ENCODE data around the gene TACC3.

Gene TACC3

DNA sequence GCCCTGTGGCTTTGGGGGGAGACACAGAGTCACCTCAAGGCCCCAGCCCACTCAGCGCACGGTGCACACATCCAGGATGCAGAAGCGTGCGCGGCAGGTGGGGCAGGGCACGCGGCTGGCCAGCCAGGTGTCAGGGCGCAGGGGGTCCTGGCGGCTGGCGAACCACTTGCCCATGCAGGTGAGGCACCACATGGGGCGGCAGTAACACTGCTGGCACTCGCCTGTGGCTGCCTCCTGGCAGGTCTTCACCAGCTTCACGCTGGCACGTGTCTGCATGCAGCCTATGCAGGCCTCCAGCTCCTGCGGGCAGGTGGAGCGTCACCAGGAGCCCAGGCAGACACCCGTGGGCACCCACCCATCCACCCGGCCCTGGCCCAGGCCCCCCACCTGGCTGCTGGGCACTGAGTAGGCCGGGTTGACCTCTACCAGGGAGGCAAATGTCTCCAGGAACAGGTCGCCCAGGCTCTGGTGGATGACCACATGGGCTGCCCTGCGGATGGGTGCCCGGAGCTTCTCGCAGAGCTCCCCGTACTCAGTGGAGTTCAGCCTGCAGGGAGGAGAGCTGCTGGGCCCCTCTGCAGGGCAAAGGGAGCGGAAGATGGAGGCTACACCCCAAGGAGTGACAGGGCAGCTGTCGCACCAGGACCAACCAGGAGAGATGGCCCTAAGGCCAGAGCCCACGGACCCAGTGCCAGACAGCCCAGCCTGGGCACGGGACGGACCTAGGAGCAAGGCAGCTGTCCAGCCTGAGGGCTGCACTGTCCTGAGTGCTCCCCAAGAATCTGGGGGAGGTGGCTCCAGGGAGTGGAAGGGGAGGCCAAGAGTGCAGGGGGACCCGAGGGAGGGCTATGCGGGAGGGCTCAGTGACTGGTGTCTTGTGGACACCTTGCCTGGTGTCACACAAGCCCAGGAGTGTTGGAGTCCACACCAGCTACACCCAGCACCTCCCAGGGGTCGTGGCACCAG, 3.9 kb upstream of the TACC3 start:
- no peaks in the 10 kb centered on the region for H3K27me3 ChIP-seq (ENCODE audit: control insufficient read depth, insufficient read depth, low read length)
- H3K9ac ChIP-seq (ENCODE audit: low read depth, low read length) = no peak overlapping the region
- H3K4me1 ChIP-seq (ENCODE audit: control insufficient read depth, insufficient read depth, low read length) = peaks cover 9% of the 10 kb centered on the region
- no peaks in the 10 kb centered on the region for H3K9me3 ChIP-seq (ENCODE audit: control insufficient read depth, insufficient read depth, low read length)
- no peak overlapping the region for H3K27ac ChIP-seq (ENCODE audit: low read depth, low read length)
- H3K4me3 ChIP-seq (ENCODE audit: low read depth, low read length) = no peak overlapping the region
- H3K36me3 ChIP-seq (ENCODE audit: control insufficient read depth, insufficient read depth, low read length) = peaks cover 24% of the 10 kb centered on the region

DNA sequence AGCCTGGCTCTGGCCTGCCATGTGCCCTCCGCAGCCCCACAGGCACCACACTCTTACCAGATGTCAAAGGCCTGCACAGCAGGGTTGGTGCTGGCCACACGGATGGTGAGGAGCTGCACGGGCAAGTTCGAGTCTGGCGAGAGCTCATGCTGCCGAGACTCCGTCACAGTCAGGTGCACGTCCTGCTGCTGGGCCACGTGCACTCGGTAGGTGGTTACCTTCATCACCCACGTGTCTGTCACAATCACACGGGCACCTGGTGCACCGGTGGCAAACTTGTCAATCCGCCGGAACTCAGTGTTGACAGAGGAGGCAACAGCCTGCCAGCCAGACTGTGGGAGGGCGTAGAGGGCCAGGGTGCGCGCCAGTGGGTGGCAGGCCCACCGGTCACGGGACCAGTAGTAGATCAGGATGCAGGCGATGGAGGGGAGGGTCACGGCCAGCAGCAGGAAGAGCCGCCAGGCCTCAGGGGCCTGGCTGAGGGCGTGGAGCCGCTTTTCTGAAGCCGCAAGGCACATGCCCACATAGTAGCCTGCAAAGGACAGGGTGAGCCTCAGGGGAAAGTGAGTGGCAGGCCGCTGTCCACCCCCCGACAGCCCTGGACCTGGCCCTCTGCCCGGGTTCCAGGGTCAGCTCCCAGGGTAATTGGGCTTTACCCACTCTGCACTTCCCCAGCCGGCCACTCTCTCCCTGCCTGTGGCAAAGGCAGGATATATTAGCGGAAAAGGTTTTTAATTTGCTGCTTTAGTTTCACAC, 3.0 kb upstream of the TACC3 start:
- no peak overlapping the region for H3K27ac ChIP-seq (ENCODE audit: low read depth, low read length)
- no peak overlapping the region for H3K9ac ChIP-seq (ENCODE audit: low read depth, low read length)
- H3K9me3 ChIP-seq (ENCODE audit: control insufficient read depth, insufficient read depth, low read length) = no peaks in the 10 kb centered on the region
- peaks cover 29% of the 10 kb centered on the region for H3K36me3 ChIP-seq (ENCODE audit: control insufficient read depth, insufficient read depth, low read length)
- no peaks in the 10 kb centered on the region for H3K27me3 ChIP-seq (ENCODE audit: control insufficient read depth, insufficient read depth, low read length)
- H3K4me3 ChIP-seq (ENCODE audit: low read depth, low read length) = no peak overlapping the region
- peaks cover 12% of the 10 kb centered on the region for H3K4me1 ChIP-seq (ENCODE audit: control insufficient read depth, insufficient read depth, low read length)

DNA sequence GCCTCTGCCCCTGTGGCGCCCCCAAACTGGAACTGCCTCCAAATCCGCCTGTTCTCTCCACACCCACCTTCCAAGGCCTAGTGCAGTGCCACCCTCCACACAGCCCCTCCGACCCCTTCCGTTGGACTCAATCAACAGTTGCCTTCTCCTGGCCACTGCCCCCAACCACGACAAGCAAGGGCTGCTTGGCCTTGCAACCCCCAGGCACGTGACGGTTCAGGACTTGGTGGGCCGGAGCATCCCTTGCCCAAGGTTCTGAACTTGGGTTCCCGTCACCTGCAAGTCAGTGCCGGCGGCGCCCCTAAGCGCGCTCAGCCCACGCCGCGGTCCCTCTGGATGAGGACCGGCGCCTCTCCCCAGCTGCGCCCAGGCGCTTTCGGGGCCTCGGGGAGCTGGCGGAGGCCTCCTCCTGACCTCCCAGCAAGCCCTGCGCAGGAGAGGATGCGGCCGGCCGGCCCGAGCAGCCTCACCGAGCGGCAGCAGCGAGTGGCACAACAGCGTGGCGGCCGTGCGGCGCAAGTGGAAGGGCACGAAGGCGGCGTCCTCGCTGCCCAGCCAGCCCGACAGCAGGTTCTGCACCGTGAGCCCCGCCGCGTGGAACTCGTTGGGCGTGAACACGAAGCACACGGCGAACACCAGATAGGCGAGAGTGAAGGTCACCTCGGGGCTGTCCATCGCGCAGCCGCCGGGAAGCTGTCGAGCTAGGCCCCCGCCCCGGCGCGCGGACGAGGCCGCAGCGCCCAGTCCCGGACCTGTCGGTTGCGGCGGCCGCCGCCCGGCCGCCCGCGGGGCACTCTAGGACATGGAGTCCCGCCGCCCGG, 948 bp upstream of the TACC3 start:
- Histone ChIP-seq H3K9me3 (ENCODE audit: control insufficient read depth, insufficient read depth, low read length) (no peaks in the 10 kb centered on the region), H3K36me3 (ENCODE audit: control insufficient read depth, insufficient read depth, low read length) (peaks cover 50% of the 10 kb centered on the region), H3K27ac (ENCODE audit: low read depth, low read length) (peak overlapping the region; percentile 67), H3K4me3 (ENCODE audit: low read depth, low read length) (peak overlapping the region; percentile 94), H3K9ac (ENCODE audit: low read depth, low read length) (peak overlapping the region; percentile 78), H3K4me1 (ENCODE audit: control insufficient read depth, insufficient read depth, low read length) (peaks cover 12% of the 10 kb centered on the region), H3K27me3 (ENCODE audit: control insufficient read depth, insufficient read depth, low read length) (no peaks in the 10 kb centered on the region)

DNA sequence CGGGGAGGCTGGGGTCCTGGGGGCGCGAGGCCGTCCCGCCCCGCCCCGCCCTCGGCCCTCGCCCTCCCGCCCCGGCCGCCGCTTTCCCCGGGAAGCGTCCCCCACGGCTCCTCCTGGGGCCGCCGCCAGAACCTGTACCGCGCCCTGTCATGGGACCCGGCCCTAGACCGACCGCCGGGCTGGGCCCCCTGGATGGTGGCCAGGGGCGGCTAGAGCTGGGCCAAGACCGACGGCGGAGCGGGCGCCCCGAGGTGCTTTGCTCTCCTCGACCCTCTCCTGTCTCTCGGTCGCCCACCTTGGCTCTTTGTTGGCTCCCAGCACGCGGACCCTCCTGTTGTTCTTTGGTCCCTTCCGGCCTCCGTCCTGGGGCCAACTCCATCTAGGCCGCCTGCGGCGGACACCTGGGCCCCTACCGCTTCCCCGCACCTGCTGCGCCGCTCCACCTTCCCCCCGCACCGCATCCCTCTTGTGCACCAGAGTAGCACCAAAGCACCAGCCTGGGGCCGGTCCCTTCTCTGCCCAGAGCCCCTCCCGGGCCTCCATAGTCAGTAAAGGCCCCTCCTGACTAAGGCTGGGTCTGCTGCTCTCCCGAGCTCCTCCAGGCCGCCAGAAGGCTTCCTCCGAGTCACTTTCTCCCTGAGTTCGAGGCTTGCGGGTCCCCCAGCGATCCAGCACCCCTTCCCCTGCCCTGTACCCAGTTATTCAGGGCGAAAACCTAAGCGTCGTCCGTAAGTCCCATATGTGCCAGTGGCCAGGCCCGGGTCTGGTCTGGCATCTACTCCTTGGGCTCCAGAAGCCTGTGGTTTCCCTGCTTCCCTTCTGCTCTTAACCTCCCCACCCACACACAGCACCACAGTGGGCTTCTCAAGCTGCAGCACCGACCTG, 587 bp downstream of the TACC3 start:
- peak overlapping the region; percentile 69 for H3K27ac ChIP-seq (ENCODE audit: low read depth, low read length)
- H3K36me3 ChIP-seq (ENCODE audit: control insufficient read depth, insufficient read depth, low read length) = peaks cover 60% of the 10 kb centered on the region
- H3K4me1 ChIP-seq (ENCODE audit: control insufficient read depth, insufficient read depth, low read length) = peaks cover 12% of the 10 kb centered on the region
- no peaks in the 10 kb centered on the region for H3K9me3 ChIP-seq (ENCODE audit: control insufficient read depth, insufficient read depth, low read length)
- H3K9ac ChIP-seq (ENCODE audit: low read depth, low read length) = peak overlapping the region; percentile 87
- no peaks in the 10 kb centered on the region for H3K27me3 ChIP-seq (ENCODE audit: control insufficient read depth, insufficient read depth, low read length)
- peak overlapping the region; percentile 88 for H3K4me3 ChIP-seq (ENCODE audit: low read depth, low read length)

DNA sequence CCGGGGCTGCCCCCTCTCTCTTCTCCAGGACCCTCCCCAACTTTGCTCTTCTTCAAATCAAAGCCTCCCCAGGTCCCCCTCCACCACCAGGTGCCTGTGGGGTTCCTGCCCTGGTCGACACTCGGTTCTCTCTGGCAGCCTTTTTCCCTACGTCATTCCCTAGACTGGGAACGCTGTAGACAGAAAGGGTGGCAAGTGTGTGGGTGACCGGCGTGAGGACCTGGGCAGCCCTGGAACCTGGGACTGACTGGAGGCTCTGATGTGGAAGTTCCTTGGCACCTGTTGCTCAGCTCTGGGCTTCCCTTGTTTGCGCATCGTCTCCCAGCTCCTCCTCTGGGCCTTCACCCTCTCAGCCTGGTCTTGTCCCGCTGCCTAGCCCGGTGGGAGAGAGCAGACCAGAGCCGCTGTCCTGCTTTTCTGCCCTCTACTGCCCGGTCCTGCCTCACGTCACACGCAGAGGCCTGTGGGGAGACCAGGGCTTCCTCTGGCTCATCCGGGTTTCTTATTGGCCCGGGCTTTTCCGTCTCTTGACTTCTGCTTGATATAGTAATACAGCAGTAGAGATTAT, 1.3 kb downstream of the TACC3 start:
- Histone ChIP-seq H3K9me3 (ENCODE audit: control insufficient read depth, insufficient read depth, low read length) (no peaks in the 10 kb centered on the region), H3K27me3 (ENCODE audit: control insufficient read depth, insufficient read depth, low read length) (no peaks in the 10 kb centered on the region), H3K36me3 (ENCODE audit: control insufficient read depth, insufficient read depth, low read length) (peaks cover 61% of the 10 kb centered on the region), H3K27ac (ENCODE audit: low read depth, low read length) (no peak overlapping the region), H3K4me1 (ENCODE audit: control insufficient read depth, insufficient read depth, low read length) (peaks cover 12% of the 10 kb centered on the region), H3K9ac (ENCODE audit: low read depth, low read length) (peak overlapping the region; percentile 87), H3K4me3 (ENCODE audit: low read depth, low read length) (peak overlapping the region; percentile 88)

DNA sequence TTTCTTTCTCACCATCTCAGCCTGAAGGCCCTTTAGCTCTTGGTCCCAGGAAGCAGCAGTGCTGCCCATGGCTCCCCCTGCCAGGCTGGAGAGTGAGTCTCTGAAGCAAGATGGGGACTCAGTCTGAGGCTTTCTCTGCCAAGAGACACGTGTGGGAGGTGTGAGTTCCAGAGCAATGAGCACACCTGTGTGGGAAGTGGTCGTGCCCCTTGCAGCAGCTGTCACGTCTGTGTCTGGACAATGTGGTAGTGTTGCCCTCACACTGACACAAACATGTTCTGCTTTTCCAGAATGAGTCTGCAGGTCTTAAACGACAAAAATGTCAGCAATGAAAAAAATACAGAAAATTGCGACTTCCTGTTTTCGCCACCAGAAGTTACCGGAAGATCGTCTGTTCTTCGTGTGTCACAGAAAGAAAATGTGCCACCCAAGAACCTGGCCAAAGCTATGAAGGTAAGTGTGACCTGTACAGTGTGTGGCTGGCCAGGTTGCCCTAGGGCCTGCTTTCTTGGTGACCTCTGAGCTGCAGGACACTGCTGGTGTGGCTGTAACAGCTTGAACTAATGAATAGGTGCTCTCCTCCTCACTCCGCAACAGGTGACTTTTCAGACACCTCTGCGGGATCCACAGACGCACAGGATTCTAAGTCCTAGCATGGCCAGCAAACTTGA, 1.9 kb downstream of the TACC3 start:
- Histone ChIP-seq H3K4me1 (ENCODE audit: control insufficient read depth, insufficient read depth, low read length) (peaks cover 12% of the 10 kb centered on the region), H3K9ac (ENCODE audit: low read depth, low read length) (no peak overlapping the region), H3K27ac (ENCODE audit: low read depth, low read length) (no peak overlapping the region), H3K36me3 (ENCODE audit: control insufficient read depth, insufficient read depth, low read length) (peaks cover 61% of the 10 kb centered on the region), H3K27me3 (ENCODE audit: control insufficient read depth, insufficient read depth, low read length) (no peaks in the 10 kb centered on the region), H3K9me3 (ENCODE audit: control insufficient read depth, insufficient read depth, low read length) (no peaks in the 10 kb centered on the region), H3K4me3 (ENCODE audit: low read depth, low read length) (peak overlapping the region; percentile 88; the same call in 1 of the 2 replicates)

DNA sequence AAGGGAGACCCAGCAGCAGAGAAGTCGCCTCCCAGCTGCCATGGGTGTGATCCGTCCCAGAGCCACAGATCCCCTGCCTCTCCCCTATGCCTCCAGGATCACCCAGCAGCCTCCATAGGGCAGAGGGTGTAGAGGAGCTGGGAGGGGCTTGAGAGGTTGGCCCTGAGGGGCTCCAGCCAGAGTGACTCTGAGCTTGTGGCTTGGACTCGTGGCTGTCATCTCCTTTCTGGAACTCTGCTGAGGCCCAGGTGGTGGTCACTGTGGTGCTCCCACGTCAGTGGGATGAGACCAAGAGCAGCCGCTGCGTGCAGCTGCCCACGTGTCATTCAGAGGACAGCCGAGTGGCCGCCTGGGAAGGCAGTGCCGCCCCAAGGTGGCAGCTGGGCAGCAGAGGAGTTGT, 4.2 kb downstream of the TACC3 start:
- peaks cover 76% of the 10 kb centered on the region for H3K36me3 ChIP-seq (ENCODE audit: control insufficient read depth, insufficient read depth, low read length)
- no peak overlapping the region for H3K27ac ChIP-seq (ENCODE audit: low read depth, low read length)
- H3K9ac ChIP-seq (ENCODE audit: low read depth, low read length) = no peak overlapping the region
- H3K9me3 ChIP-seq (ENCODE audit: control insufficient read depth, insufficient read depth, low read length) = no peaks in the 10 kb centered on the region
- H3K4me1 ChIP-seq (ENCODE audit: control insufficient read depth, insufficient read depth, low read length) = peaks cover 5% of the 10 kb centered on the region; the same call in 1 of the 2 replicates
- no peaks in the 10 kb centered on the region for H3K27me3 ChIP-seq (ENCODE audit: control insufficient read depth, insufficient read depth, low read length)
- H3K4me3 ChIP-seq (ENCODE audit: low read depth, low read length) = no peak overlapping the region

DNA sequence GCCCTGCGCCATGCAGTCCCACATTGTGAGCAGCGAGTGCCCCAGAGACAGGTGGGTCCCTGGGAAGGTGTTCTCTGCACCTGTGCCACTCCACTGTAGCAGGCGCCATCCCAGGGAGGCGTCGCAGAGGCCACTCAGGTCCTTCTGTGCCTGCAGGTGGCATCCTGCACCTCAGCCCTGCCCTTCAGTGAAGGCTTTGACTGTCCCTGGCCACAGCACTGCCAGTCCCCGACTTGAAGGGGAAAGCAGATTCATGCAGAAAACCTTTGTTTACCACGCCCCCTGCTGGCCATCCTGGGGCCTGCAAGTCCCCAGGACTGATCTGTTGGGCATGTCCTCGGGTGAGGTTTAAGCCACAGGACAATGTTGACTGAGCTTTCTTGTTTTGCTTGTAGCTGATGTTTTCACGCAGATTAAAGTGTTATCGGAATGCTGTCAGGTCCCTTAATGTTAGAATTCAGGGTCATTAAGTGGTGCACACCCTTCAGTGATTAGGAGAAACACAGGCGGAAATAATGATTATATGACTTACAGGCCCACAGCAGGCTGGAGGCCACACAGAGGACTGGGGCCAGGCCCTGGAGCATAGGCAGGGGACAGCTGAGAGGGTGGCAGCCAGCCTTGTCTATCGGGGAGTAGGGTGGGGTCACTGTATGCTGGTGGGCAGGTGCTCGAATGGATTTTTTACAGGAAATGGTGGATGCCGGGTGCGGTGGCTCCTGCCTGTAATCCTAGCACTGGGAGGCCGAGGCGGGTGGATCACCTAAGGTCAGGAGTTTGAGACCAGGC, 5.0 kb downstream of the TACC3 start:
- no peaks in the 10 kb centered on the region for H3K27me3 ChIP-seq (ENCODE audit: control insufficient read depth, insufficient read depth, low read length)
- peaks cover 5% of the 10 kb centered on the region; the same call in 1 of the 2 replicates for H3K4me1 ChIP-seq (ENCODE audit: control insufficient read depth, insufficient read depth, low read length)
- no peaks in the 10 kb centered on the region for H3K9me3 ChIP-seq (ENCODE audit: control insufficient read depth, insufficient read depth, low read length)
- H3K4me3 ChIP-seq (ENCODE audit: low read depth, low read length) = no peak overlapping the region
- peaks cover 84% of the 10 kb centered on the region for H3K36me3 ChIP-seq (ENCODE audit: control insufficient read depth, insufficient read depth, low read length)
- H3K9ac ChIP-seq (ENCODE audit: low read depth, low read length) = no peak overlapping the region
- H3K27ac ChIP-seq (ENCODE audit: low read depth, low read length) = no peak overlapping the region
